Vagina (tissue), 2 donors: Measurements from ENCODE around the gene SLC38A4.

Source experiments
- POLR2A ChIP-seq, 2 donors: fragments of 450-650 bp; IDR thresholded peaks; one replicate each; pipeline ENCODE4 v1.6.1; 2017; ENCODE audit warnings: antibody characterized with exemption in 2 of 2, mild to moderate bottlenecking in 2 of 2, moderate library complexity in 2 of 2
- POLR2AphosphoS5 ChIP-seq, 2 donors: sonication (generic); formaldehyde crosslinking; IDR thresholded peaks; one replicate each; pipeline ENCODE4 v1.9.0; 2017; ENCODE audit warnings: antibody characterized with exemption in 2 of 2, mild to moderate bottlenecking in 2 of 2, low read depth in 1 of 2; ENCODE audit not compliant: insufficient read depth in 1 of 2
- TF ChIP-seq, protein P1 (sequence below), 3 experiments: fragments of 450-650 bp in 2 of 3; fragments of 200-600 bp in 1 of 3; sonication (generic) in 1 of 3; IDR thresholded peaks; one replicate each; pipeline ENCODE4 v1.5.1; 2017 to 2019; ENCODE audit warnings: antibody characterized with exemption in 3 of 3, mild to moderate bottlenecking in 2 of 3, moderate library complexity in 2 of 3

DNA sequence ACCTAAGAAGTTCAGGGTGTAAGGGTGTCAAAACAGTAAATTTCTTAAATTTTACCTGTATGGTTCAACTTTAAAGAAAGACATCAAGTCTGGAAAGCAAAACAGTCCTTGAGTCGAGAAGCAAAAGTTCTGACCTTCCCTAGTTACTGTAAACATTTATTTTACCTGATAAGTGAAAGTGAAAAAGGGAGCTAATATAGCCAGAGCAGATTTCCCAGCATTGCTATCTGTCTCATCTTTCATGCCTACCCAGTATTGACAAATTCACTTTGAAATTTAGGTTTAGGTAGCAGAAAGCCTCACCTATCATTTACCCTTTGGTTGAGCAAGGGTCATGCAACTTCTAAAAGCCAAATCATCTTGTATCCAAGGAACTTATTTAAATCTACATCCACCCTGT, 24.5 kb downstream of the SLC38A4 start:
- TF ChIP-seq POLR2AphosphoS5 (IDR thresholded peaks at IDR 0.05; ENCODE audit: insufficient read depth in 1 of 2, low read depth in 1 of 2) (no peak), POLR2A (IDR thresholded peaks at IDR 0.05) (no peak)
- TF ChIP-seq, protein P1, sequence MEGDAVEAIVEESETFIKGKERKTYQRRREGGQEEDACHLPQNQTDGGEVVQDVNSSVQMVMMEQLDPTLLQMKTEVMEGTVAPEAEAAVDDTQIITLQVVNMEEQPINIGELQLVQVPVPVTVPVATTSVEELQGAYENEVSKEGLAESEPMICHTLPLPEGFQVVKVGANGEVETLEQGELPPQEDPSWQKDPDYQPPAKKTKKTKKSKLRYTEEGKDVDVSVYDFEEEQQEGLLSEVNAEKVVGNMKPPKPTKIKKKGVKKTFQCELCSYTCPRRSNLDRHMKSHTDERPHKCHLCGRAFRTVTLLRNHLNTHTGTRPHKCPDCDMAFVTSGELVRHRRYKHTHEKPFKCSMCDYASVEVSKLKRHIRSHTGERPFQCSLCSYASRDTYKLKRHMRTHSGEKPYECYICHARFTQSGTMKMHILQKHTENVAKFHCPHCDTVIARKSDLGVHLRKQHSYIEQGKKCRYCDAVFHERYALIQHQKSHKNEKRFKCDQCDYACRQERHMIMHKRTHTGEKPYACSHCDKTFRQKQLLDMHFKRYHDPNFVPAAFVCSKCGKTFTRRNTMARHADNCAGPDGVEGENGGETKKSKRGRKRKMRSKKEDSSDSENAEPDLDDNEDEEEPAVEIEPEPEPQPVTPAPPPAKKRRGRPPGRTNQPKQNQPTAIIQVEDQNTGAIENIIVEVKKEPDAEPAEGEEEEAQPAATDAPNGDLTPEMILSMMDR (IDR thresholded peaks at IDR 0.05): no peak
